Tibial artery (tissue), 4 donors: Measurements from ENCODE around the gene NLRP14.

Experiments used
- DNase-seq, 2 donors: peaks; one replicate each; pipeline ENCODE4 v3.0.0-alpha.2; 2019
- H3K27ac ChIP-seq, 2 donors: fragments of 200-600 bp; sonication (generic) in 1 of 2; 1 replicate in 1 of 2; 2 replicates in 1 of 2; pipeline ENCODE4 v1.5.1; 2018 to 2019; ENCODE audit warnings: mild to moderate bottlenecking in 1 of 2
- H3K27me3 ChIP-seq, 2 donors: fragments of 200-600 bp; sonication (generic) in 1 of 2; one replicate each; pipeline versions ENCODE4 v1.5.1 to v1.6.0; 2016 to 2019
- H3K36me3 ChIP-seq, 3 donors: fragments of 200-600 bp; sonication (generic) in 2 of 3; one replicate each; pipeline ENCODE4 v1.5.1; 2016 to 2019; ENCODE audit warnings: mild to moderate bottlenecking in 2 of 3
- H3K4me1 ChIP-seq, 4 donors: fragments of 200-600 bp; sonication (generic) in 2 of 4; 1 replicate in 3 of 4; 2 replicates in 1 of 4; pipeline ENCODE4 v1.5.1; 2016 to 2019
- H3K4me3 ChIP-seq, 2 donors: fragments of 200-600 bp; sonication (generic) in 1 of 2; 1 replicate in 1 of 2; 2 replicates in 1 of 2; pipeline ENCODE4 v1.5.1; 2018 to 2019; ENCODE audit warnings: mild to moderate bottlenecking in 2 of 2
- H3K9me3 ChIP-seq, 3 donors: fragments of 200-600 bp; sonication (generic) in 1 of 3; one replicate each; pipeline ENCODE4 v1.5.1; 2016 to 2019
- intact Hi-C: fragments of 100-400 bp; cut with DNase I; formaldehyde crosslinking; loops from one replicate; pipeline ENCODE4 v1.15.0; 2023; ENCODE audit warnings: low total_unique reads
- TF ChIP-seq, protein P1 (sequence below), 2 experiments: fragments of 200-600 bp in 1 of 2; fragments of 450-650 bp in 1 of 2; IDR thresholded peaks; one replicate each; pipeline ENCODE4 v1.5.1; 2017 to 2019; ENCODE audit warnings: antibody characterized with exemption in 2 of 2, mild to moderate bottlenecking in 1 of 2, moderate library complexity in 1 of 2

Gene NLRP14

DNA sequence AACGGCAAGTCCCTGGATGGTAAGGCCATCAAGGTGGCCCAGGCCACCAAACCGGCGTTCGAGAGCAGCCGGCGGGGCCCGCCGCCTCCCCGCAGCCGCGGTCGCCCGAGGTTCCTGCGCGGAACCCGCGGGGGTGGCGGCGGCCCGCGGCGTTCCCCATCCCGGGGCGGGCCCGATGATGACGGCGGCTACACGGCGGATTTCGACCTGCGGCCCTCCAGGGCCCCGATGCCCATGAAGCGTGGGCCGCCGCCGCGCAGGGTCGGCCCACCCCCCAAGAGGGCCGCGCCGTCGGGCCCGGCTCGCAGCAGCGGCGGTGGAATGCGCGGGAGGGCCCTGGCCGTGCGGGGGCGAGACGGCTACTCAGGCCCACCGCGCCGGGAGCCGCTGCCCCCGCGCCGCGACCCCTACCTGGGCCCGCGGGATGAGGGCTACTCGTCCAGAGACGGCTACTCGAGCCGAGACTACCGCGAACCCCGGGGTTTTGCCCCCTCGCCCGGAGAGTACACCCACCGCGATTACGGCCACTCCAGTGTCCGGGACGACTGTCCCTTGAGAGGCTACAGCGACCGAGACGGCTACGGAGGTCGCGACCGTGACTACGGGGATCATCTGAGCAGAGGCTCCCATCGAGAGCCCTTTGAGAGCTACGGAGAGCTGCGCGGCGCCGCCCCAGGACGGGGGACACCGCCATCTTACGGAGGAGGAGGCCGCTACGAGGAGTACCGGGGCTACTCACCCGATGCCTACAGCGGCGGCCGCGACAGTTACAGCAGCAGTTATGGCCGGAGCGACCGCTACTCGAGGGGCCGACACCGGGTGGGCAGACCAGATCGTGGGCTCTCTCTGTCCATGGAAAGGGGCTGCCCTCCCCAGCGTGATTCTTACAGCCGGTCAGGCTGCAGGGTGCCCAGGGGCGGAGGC, 69.3 kb downstream of the NLRP14 start:
- no peak overlapping the region for H3K4me3 ChIP-seq
- no peaks in the 10 kb centered on the region for H3K4me1 ChIP-seq
- H3K27ac ChIP-seq, result no peak overlapping the region
- peak in 1 of 2 donors; percentile 66 for DNase-seq
- H3K36me3 ChIP-seq, result no peaks in the 10 kb centered on the region
- H3K9me3 ChIP-seq, result no peaks in the 10 kb centered on the region
- H3K27me3 ChIP-seq, result no peaks in the 10 kb centered on the region
- TF ChIP-seq, protein P1, sequence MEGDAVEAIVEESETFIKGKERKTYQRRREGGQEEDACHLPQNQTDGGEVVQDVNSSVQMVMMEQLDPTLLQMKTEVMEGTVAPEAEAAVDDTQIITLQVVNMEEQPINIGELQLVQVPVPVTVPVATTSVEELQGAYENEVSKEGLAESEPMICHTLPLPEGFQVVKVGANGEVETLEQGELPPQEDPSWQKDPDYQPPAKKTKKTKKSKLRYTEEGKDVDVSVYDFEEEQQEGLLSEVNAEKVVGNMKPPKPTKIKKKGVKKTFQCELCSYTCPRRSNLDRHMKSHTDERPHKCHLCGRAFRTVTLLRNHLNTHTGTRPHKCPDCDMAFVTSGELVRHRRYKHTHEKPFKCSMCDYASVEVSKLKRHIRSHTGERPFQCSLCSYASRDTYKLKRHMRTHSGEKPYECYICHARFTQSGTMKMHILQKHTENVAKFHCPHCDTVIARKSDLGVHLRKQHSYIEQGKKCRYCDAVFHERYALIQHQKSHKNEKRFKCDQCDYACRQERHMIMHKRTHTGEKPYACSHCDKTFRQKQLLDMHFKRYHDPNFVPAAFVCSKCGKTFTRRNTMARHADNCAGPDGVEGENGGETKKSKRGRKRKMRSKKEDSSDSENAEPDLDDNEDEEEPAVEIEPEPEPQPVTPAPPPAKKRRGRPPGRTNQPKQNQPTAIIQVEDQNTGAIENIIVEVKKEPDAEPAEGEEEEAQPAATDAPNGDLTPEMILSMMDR (IDR thresholded peaks at IDR 0.05), result no peak
- intact Hi-C loops, result loop anchor here (10.0 kb wide), 1 partner anchor 595 kb away; no protein-coding TSS in a partner anchor

DNA sequence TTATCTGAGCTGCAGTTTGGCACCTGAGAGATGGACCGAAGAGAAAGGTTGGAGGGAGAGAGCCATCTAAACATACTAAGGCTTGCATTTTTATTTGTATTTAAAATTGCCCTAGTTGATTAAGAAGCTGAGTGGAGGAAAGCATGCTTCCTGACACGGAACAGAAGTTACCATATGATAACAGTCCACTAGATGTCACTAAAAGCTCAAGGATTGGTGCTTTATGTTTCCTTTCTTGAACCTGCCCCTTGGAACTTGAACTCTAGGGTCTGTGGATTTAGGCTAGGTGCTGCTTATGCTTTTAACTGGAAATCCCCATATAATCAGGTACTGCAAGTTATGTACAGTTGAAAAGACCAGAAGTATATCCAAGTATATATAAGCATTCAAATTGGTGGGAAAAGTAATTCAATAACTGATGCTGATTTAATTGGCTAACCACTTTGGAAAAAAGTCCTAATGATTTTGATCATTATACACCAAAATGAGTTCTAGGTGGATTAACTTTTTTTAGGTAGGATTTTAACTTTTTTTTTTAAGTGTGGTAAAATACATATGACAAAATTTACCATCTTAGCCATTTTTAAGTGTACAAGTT, 78.1 kb downstream of the NLRP14 start:
- no peak overlapping the region for H3K4me3 ChIP-seq
- no peak for DNase-seq
- H3K27ac ChIP-seq, result no peak overlapping the region
- no peaks in the 10 kb centered on the region for H3K9me3 ChIP-seq
- no peaks in the 10 kb centered on the region for H3K27me3 ChIP-seq
- H3K36me3 ChIP-seq, result no peaks in the 10 kb centered on the region
- intact Hi-C loops, result loop anchor here (10.0 kb wide), 1 partner anchor 586 kb away; no protein-coding TSS in a partner anchor
- TF ChIP-seq, protein P1 (IDR thresholded peaks at IDR 0.05), result peak; percentile 36 to 44
- H3K4me1 ChIP-seq, result no peaks in the 10 kb centered on the region

DNA sequence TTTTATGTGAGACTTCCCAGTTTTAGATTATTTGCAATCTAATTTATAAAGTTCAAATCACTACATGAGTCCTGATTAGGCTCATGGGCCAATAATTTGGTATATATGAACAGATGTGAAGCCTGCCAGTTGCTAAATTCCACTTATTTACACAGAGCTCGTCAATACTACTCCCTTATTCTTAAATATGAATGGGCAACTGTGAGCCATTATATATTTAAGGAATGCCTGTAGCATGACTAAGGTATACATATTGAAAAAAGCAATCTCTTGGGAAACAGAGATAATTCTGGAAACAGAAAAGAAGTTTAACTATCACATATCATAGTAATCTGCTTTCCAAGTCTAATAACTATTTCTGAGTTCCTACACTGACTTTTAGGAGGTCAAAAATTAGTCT, 95.5 kb downstream of the NLRP14 start:
- intact Hi-C loops, result no loop called here
- Histone ChIP-seq H3K9me3 (no peaks in the 10 kb centered on the region), H3K4me1 (no peaks in the 10 kb centered on the region), H3K27ac (no peak overlapping the region), H3K36me3 (no peaks in the 10 kb centered on the region), H3K4me3 (no peak overlapping the region), H3K27me3 (no peaks in the 10 kb centered on the region)
- TF ChIP-seq, protein P1 (IDR thresholded peaks at IDR 0.05), result no peak
- no peak for DNase-seq

DNA sequence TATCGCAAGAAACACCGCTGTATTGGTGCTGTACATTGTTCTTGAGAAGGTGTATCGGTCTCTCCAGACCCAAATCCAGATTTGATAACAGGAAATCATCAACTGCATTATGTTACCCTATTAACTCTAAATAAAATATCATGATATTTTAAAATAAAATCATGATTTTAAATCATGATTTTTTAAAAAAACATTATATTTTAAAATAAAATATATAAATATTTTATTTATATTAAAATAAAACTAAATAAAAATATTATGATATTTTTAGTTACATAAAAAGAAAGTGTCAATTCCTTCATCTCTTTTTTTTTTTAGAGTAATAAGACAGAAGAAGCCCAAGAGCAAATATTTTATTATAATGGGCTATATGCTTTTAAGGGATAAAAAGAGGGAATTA, 96.1 kb downstream of the NLRP14 start:
- DNase-seq, result no peak
- H3K27ac ChIP-seq, result no peak overlapping the region
- no peaks in the 10 kb centered on the region for H3K9me3 ChIP-seq
- H3K4me1 ChIP-seq, result no peaks in the 10 kb centered on the region
- no peak overlapping the region for H3K4me3 ChIP-seq
- H3K27me3 ChIP-seq, result no peaks in the 10 kb centered on the region
- no peaks in the 10 kb centered on the region for H3K36me3 ChIP-seq
- TF ChIP-seq, protein P1 (IDR thresholded peaks at IDR 0.05), result no peak
- intact Hi-C loops, result no loop called here
